ENCODE results near the gene SYNGAP1.

DNA sequence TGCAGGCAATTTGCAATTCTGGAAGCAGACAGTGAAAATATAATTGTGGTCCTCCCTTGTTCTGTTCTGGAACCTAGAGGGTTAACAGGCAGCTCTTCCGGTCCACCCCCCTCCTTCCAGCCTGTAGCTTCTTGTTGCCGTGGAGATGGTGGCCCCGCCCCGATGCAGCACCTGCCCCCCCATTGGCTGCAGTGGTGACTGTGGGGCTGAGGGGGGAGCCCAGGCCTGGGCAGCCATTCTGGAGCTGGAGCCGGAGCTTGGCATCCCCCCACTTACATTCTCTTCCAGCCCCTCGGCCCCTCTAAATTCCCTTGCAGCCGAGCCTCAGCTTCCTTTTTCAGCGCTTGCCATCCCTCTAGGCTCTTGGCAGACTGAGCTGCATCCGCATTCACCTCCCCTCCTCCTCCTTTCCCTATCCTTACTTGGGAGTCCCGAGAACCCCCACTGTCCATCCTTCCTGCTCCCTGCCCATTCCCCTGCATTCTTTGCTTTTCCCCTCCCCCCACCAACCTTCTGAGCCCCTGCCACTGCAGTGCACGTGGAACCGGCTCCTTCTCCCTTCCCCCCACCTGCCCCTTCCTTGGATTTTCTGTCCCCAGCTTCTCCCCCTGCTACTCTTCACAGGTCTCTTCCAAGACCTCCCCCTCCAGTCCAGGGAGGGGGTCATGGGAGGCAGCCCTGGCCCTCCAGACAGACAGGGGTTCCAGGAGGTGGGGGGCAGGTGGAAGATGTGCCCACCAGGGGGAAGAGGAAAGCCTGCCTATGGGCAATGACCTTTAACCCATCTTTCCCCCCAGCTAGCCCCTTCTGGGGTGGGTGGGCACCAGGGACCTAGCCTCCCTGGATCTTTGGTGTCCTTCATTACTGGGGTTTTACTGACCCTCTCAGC, 11.4 kb downstream of the SYNGAP1 start:
- TF ChIP-seq, protein P1, sequence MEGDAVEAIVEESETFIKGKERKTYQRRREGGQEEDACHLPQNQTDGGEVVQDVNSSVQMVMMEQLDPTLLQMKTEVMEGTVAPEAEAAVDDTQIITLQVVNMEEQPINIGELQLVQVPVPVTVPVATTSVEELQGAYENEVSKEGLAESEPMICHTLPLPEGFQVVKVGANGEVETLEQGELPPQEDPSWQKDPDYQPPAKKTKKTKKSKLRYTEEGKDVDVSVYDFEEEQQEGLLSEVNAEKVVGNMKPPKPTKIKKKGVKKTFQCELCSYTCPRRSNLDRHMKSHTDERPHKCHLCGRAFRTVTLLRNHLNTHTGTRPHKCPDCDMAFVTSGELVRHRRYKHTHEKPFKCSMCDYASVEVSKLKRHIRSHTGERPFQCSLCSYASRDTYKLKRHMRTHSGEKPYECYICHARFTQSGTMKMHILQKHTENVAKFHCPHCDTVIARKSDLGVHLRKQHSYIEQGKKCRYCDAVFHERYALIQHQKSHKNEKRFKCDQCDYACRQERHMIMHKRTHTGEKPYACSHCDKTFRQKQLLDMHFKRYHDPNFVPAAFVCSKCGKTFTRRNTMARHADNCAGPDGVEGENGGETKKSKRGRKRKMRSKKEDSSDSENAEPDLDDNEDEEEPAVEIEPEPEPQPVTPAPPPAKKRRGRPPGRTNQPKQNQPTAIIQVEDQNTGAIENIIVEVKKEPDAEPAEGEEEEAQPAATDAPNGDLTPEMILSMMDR (optimal IDR thresholded peaks at IDR 0.05 in 1 of 3, IDR thresholded peaks at IDR 0.05 in 1 of 3, conservative IDR thresholded peaks at IDR 0.05 in 1 of 3; ENCODE audit: extremely low read depth in 1 of 3, insufficient read depth in 2 of 3, low read length in 3 of 3): no peak
- no peak for TF ChIP-seq EZH2 (IDR thresholded peaks at IDR 0.05; ENCODE audit: low read length)
